HG02571 (cell line): Measurements from ENCODE around the gene CPT2.
"Not testable (repeated sequence)": the region's sequence is repeated elsewhere in the genome, so short reads cannot be mapped to it uniquely, and the experiment has no call there.

ENCODE experiments used
- ATAC-seq: cut with Tn5 transposase; IDR thresholded peaks from one replicate; pipeline ENCODE4 v1.9.1; 2021; ENCODE audit warnings: mild to moderate bottlenecking, moderate library complexity; ENCODE audit not compliant: unreplicated experiment

CPT2 gene

DNA sequence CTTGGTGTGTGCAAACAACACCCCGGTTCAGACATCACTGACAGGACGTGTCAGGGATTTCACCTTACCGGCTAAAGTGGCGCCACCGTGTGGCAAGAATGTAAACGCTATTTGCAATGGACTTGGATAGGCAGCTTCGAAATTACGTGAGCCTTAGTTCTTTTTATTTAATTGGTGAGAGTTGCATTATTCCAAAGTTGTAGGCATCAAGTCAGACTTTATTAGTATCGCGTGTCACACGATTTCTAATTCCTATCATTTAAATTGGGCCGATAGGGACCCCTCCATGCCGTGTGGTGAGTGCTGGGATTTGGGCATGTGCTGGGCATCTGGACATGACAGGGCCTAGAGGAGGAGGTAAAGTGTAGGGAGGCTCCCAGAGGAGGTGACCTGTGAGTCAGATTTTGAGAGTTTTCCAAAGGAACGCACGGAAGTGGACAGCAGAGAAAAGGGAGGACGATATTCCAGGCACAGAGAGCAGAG lies 14.5 kb upstream of the CPT2 start:
- ATAC-seq: no peak

DNA sequence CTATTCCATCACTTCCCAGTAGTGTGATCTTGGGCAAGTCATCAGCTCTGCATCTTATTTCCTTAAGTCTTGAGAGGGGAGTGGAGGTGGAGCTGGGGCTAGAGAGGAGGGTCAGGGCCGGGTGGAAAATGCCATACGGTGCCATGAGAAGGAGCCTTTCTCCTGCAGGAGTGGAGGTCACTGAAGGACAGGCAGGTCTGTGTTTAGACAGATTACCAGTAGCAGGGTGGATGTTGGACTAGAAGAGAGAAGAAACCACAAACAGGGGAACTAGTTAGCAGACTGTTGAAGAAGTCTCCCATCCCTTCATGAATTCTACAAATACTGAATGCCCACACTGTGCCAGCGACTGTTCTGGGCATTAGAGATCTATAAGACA lies 13.9 kb upstream of the CPT2 start:
- no peak for ATAC-seq

DNA sequence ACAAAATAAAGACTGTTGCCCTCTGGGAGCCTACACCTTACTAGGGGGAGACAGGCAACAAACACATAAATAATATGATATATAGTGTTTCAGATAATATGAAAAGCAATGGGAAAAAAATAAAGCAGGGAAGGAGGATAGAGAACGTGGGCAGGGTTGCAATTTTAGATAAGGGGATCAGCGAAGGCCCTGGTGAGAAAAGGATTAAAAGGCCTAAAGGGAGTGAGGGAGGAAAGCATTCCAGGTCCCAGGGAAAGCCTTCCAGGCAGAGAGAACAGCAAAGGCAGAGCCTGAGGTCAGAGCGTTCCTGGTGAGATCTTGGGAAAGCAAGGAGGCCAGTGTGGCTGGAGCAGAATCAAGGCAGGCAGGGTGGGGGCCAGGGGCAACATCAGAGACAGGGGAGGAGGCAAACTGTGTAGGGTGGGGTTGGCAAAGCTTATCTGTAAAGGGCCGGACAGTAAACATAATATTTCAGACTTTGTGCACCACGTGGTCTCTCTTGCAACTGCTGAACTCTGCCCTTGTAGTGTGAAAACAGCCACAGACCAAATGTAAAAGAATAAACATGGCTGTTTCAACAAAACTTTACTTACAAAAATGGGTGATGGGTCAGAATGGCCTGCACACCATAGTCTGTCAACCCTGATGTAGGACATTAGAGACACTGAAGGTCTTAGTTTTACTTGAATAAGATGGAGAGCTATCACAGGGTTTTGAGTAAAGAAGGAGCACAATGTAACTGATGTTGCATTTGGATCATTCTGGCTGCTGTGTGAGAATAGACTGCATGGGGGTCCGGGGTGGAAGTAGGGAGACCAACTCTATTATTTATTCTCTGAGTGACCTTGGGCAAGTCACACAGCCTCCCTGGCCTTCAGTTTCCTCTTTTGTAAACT lies 13.3 kb upstream of the CPT2 start:
- no peak for ATAC-seq

DNA sequence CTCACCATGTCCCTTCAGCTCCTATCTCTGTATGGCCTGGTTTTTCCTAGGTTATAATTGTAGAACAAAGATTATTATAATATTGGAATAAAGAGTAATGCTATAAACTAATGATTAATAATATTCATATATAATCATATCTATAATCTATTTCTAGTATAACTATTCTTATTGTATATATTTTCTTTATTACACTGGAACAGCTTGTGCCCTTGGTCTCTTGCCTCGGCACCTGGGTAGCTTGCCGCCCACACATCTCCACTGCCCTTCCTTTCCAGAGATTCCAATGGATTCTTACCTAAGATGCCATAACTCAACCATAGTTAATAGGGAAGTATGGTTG lies 10.7 kb upstream of the CPT2 start:
- ATAC-seq: not testable (repeated sequence)

DNA sequence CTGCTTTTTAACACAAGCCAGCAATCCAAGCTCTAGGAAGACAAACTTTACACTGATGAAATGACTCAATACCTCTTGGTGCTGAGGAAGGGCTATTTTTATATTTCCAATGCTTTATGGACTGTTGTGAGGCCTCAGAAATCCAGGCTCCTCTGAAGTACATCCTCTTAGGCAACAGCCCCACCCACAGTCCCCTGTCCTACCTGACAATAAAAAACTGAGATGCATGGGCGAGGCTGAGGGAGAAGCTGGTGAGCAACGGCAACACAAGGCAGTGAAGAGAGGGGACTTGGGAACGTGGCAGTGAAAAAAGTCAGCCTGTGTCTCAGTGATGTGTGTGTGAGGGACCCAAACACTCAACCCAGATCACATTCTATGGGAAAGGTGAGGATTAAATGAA lies 10.1 kb upstream of the CPT2 start:
- ATAC-seq: no peak

DNA sequence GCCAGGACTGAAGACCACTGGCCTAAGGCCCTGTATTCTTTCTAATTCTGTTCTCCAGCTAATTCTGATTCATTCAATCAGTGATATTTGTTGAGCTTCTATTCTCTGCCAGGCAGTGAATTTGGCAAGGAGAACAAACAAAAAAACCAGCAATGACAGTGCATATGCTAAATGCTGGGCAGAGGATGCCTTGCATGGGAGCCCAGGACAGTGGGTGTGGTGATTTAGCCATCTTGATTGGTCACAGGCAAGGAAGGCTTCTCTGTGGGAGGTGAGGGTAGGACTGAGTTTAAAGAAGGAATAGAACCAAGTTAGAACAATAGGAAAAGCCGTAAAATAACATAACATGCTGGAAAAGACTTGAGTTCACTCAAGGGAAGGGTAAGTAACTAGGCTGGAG lies 9.2 kb upstream of the CPT2 start:
- no peak for ATAC-seq

DNA sequence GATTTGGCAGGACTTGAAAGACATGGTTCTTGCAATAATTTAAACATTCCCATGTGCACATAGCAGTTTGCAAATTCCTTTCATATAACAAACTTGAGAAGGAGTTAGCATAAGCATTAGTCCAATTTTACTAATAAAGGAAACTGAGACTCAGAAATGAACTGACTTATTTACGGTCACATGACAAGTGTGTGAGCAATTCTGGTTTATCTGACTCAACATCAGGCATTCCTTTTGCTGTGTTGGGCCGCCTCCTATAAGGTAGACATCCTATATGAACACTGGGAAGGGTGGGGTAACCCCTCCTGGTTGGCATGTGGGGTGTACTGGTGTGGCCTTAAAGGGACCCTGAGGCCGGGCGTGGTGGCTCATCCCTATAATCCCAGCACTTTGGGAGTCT lies 8.5 kb upstream of the CPT2 start:
- no peak for ATAC-seq

DNA sequence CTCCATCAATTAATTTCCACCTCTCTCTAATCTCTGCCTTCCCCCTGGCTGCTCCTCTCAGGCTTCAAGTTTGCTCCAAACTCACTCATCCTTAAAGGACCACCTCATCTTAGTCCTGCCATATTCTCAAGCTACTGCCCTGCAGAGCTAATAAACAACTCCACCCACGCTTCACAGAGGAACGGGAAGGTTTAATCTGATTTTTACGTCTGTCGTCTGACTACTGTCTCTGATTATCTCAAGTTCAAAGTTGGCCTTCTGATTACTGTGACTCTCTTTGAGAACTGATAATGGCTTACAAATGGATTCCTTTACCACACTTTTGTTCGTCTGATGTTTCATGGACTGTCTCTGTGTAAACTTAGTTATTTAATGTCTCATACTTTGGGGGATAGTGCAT lies 7.6 kb upstream of the CPT2 start:
- ATAC-seq: no peak

DNA sequence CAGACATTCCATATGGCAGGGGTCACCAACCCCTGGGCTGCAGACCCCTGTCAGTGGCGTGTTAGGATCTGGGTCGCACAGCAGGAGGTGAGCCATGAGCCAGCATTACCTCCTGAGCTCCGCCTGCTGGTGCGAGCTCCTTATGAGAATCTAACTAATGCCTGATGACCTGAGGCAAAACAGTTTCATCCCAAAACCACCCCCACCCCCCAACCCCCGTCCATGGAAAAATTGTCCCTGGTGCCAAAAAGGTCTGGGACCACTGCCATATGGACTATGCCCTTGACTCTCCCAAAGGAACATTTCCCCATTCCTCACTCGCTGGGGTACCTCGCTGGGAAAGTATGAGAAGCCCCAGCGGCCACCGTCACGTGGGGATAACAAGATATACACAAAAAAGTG lies 6.4 kb upstream of the CPT2 start:
- ATAC-seq: no peak

DNA sequence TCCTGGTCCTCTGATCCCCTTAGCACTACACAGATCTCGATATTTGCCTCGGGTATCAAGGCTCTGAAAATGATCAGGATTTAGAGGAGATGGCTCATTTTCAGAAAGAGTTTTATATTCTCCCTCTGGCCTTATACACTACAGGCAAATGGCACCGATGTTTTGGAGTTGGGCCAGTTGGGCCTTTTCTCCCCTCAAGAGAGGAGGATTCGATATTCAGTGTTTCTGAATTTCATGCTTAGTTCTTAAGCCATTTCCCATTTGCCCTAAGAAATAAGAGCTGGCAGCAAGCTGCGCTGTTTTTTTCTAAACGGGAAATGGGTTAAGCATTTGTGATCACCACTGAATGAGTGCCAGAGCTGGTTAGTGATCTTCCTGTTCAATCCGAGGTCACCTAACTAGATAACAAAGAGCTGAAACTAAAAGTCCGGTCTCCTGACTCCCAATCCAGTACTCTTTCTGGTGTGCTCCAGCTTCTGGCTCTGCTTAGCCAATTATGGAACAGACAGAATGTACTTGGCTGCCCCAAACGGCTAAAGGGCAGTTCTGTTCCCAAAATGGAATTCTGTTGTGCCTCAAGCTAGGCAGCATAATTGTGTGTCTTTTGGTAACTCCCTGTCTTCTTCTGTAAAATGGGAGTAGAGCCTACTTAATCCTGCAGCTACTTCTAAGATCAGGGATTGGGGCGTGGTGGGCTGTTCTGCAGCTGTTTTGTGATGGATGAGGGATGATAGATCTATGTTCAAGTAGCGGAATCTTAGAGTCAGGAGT lies 1.2 kb upstream of the CPT2 start:
- ATAC-seq: no peak

DNA sequence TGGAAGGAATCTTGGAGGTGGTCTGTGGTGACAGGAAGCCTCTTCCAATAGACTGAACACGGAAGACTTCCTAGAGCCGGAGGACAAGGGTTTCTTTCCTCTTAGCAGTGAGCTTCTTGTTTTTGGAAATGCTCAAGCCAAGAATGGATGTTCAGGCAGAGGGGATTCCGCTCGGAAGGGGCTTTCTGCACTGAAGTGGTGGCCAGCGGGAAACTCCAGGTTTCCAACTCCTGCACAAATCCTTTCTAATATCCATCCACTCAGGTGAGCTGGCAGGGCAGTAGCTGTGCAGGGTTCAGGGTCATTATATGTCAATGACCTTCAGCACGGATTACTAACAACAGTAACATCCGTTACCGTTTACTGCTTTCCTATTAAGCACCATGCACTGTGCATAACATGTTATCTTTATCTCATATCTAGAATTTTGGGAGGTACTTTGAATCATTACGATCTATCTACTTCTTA lies 573 bp upstream of the CPT2 start:
- ATAC-seq: no peak

DNA sequence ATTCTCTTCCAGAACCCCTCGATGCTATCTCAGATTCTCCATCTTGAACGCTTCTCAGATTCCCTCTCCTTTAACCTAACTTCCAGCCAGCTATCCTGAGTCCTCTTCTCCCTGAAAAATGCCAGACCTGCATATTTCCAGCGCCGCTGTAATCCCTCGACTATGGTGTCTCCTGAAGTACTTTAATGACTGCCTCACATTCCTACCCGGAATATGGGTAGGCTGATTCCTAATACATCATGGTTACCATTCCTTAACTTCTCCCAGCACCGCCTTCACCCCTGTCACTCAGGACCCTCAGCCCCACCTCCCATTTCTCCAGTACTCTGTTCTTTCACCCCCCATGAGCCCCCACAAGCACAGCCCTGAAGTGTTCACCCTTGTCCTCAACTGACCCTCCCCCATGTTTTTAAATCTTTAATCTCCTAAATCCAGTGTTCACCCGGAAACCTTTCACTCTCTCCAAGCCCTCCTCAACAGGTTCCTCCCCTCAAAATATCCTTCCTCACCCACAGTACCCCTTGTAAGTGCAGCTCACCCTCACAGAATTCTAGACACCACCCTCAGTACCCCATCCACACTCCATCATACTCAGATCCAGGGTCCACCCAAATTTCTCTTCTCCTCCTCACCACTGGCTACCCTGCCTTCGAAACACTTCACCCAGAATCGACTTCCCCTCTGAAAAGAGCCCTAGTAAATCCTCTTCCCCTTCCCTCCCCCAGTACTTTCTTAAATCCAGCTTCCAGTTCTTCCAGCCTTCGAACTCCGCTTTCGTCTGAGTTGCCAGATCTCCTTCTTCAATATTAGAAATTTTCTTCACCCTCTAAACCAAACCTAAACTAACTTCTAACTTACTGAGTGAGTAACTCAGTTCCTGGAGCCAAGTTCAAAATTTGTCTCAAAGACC lies 922 bp downstream of the CPT2 start:
- no peak for ATAC-seq

DNA sequence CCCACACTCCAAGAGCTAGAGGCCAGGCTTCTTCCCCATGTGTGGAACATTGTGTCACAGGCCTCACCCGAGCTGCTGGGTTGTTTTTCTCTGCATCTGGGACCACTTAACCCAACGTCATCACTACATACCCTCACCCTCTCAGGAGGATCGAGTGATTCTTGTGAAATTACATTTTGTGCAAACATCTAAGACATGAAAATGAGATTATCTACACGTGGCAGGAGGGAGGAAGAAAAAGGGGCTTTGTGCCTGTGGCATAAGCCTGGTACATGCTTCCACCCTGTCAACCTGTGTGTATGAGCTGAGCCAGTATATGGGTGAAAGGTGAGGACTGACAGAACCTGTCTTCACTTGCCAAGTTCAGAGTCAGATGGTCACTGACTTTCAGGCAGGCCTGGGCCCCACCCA lies 1.6 kb downstream of the CPT2 start:
- no peak for ATAC-seq

DNA sequence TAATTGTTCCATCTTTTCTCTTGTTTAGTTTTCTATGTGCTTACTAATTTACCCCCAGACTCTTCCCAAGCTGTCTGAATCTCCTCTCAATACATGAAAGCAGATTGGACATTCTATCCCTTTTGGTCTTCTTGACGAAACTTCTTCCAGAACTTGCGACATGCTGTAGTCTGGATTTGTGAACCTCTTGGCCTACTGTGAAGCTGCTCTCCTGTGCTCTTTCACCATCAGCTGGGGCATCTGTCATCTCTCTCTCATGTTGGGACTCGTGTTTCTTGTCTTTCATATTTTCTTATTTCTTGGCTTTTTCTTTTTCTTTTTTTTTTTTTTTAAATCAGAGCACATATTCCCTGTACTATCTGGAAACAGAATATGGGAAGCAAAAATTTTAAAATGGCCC lies 6.8 kb downstream of the CPT2 start:
- no peak for ATAC-seq

DNA sequence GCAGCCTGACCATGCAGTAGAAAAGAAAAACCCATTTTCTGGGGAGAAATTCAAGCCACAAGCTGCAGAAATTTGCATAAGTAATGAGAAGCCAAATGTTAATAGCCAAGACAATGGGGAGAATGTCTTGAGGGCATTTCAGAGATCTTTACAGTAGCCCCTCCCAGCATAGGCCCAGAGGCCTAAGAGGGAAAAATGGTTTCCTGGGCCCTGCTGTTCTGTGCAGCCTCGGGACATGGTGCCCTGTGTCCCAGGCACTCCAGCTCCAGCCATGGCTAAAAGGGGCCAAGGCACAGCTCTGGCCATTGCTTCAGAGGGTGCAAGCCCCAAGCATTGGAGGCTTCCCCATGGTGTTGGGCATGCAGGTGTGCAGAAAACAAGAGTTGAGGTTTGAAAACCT lies 8.9 kb downstream of the CPT2 start:
- not testable (repeated sequence) for ATAC-seq

DNA sequence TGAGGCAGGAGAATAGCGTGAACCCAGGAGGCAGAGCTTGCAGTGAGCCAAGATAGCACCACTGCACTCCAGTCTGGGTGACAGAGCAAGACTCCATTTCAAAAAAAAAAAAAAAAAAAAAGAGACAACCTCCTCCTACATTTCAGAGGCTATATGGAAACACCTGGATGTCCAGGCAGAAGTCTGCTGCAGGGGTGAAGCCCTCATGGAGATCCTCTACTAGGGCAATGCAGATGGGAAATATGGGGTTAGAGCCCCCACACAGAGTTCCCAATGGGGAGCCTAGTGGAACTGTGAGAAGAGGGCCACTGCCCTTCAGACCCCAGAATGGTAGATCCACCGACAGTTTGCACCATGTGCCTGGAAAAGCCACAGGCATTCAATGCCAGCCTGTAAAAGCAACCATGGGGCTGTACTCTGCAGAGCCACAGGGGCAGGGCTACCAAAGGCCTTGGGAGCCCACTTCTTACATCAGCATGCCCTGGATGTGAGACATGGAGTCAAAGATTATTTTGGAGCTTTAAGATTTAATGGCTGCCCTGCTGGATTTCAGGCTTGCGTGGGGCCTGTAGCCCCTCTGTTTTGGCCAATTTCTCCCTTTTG lies 9.6 kb downstream of the CPT2 start:
- not testable (repeated sequence) for ATAC-seq

DNA sequence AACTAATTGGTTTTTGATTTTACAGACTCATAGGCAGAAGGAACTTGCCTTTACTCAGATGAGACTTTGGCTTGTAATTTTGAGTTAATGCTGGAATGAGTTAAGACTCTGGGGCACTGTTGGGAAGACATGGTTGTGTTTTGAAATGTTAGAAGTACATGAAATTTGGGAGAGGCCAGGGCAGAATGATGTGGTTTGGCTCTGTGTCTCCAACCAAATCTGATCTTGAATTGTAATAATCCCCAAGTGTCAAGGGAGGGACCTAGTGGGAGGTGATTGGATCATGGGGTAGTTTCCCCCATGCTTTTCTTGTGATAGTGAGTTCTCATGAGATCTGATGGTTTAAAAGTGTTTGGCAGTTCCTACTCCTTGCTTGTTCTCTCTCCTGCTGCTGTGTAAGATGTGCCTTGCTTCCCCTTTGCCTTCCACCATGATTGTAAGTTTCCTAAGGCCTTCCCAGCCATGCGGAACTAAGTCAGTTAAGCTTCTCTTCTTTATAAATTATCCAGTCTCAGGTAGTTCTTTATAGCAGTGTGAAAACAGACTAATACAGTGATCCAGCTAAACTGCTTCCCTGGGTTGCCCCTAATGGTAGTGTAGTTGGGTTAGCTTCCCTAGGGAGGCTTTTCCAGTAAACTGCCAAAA lies 10.2 kb downstream of the CPT2 start:
- no peak for ATAC-seq

DNA sequence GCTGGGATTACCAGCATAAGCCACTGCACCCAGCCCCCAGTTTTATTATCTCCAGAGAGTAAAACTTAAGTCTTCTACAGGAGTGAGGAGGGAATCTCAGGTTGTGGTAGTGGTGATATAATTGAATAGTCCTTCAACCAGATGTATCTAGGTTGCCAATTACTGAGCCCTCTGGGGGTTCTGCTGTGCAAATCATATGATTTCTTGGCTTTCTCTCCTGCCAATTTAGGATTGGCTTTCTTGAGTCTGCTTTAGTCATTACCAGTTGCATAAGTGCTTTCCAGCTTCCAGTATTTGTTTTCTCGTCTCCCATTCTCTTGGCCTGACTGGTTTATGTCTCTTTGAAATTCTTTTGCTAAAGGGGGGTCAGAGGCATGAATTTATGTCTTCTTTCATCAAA lies 11.1 kb downstream of the CPT2 start:
- ATAC-seq: no peak

DNA sequence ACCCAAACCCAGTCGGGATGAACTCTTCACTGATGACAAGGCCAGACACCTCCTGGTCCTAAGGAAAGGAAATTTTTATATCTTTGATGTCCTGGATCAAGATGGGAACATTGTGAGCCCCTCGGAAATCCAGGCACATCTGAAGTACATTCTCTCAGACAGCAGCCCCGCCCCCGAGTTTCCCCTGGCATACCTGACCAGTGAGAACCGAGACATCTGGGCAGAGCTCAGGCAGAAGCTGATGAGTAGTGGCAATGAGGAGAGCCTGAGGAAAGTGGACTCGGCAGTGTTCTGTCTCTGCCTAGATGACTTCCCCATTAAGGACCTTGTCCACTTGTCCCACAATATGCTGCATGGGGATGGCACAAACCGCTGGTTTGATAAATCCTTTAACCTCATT lies 13.7 kb downstream of the CPT2 start:
- ATAC-seq: no peak

DNA sequence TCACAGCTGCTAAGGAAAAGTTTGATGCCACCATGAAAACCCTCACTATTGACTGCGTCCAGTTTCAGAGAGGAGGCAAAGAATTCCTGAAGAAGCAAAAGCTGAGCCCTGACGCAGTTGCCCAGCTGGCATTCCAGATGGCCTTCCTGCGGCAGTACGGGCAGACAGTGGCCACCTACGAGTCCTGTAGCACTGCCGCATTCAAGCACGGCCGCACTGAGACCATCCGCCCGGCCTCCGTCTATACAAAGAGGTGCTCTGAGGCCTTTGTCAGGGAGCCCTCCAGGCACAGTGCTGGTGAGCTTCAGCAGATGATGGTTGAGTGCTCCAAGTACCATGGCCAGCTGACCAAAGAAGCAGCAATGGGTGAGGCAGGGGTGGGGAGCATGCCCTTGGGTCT lies 14.3 kb downstream of the CPT2 start:
- ATAC-seq: no peak
